NCI-H1048 (cell line): ENCODE results near the gene C17orf113.
"Not testable (repeated sequence)": the region's sequence is repeated elsewhere in the genome, so short reads cannot be mapped to it uniquely, and the experiment has no call there.

Experiments used
- DNase-seq: peaks from one replicate; lab custom pipeline; 2025; lab: John Stamatoyannopoulos, UW

C17orf113 gene

DNA sequence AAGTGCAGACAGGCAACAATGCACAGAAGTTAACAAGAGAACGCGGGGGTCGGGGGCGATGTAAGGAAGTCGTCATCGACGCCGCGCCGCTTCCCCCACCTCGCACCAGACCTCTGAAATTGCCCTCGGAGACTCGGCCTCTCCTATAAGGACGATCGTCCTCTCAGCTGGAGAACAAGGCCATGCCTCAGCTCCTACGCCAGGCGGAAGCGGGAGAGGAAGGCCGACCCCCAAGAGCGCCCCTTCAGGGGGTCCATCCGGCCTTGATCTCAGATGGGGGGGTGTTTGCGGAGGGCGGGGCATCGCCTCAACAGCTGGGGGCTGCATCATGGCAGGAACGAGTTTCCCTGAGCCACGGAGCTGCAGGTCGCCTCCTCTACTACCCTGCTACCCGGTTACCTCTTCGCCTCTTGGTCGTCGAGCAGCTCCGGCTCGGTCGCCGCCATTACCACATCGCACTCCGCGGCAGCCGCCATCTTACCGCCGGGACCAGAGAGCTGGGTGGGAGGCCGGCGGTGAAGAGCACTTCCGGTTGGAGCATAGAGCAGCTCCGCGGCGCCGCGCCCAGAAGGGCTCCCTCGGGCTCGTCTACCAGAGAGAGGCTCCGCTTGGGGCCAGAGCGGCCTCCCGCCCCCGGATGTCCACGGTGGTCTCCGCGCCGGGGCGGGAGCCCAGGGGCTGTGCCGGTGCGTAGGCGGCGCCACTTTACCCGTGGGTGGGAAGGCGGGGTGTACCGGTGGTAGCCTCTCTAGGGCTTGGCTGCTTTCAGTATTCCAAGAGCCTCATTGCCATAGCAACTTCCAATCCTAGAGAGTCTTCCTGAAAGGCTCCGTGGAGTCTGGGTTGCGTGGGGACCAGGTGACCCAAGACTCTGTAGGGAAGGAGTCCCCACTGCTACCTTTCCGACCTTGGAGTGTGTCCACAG, 33.2 kb downstream of the C17orf113 start, which contains the start of gene DNAJC7:
TSS of gene DNAJC7 (minus strand) at position 499 of the 925 bp plus-strand sequence. CDS start at position 476, 23 bp downstream.
- DNase-seq = peak; percentile 86

DNA sequence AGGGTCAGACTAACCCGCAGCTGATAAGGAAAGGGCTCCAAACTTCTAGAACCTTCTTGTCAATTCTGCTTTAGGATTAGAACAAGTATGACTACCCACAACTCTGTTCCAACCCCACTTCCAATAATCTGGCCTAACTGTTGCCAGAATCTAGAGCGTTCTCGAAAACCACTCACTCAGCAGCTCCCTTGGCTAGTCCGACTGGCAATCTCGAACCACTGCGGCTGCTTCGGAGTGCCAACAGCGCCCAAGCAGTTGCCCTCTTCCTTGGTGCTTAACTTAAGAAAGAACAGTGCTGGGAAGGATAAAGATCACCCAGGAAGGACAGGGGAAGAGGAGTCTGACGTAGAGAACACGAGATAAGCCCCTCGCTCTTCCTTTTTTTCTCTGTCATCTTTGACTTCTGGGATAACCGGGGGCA, 34.0 kb downstream of the C17orf113 start:
- no peak for DNase-seq

DNA sequence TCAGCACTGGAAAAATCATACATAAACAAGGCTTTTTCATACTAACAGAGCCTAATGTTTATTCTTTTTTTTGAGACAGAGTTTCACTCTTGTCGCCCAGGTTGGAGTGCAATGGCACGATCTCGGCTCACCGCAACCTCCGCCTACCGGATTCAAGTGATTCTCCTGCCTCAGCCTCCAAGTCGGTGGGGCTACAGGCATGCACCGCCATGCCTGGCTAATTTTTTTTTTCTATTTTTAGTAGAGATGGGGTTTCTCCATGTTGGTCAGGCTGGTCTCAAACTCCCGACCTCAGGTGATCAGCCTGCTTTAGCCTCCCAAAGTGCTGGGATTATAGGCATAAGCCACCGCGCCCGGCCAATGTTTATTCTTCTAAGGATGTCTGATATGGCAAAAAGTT, 36.7 kb downstream of the C17orf113 start:
- not testable (repeated sequence) for DNase-seq

DNA sequence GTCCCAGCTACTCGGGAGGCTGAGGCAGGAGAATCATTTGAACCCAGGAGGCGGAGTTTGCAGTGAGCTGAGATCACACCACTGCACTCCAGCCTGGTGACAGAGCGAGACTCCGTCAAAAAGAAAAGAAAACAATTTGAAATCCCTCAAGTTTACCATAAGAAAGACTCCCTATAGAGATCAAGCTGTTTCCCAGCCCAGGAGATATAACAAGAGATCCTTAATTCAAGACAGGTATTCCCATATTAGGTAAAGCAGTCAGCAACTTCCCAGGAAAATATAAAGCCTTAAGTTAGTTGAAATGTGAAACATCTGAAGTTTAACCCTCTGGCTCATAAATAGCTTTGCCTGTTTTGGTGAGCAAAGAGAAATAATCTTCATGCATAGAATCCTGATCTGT, 38.0 kb downstream of the C17orf113 start:
- DNase-seq = not testable (repeated sequence)

DNA sequence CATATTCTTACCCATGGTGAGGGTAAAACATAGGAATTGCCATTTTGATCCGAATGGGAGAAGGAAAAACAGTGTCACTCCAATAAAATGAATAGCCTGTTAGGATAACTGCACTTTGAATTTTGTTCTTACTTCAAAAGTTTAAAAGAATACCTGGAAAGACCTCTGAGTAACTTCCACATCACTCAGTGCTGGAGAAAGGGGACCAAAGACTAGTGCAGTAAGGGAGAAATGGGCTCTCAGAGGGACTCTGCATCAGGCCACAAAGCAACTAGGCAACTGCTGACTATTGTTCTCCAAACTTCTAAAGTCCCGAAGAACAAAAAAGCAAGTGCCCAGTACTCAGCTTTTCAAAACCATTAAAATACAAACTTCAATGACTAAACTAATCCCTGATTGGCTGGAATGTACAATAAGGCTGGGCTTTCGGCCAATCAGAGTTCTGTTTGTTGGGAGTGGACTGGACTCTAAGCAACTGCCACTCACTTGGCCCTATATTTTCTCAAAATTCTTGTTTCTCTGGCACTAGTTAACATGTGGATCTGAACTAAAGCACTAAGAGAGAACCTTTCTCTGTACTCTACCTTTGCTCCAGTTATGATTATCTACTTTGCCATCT, 39.4 kb downstream of the C17orf113 start:
- no peak for DNase-seq

DNA sequence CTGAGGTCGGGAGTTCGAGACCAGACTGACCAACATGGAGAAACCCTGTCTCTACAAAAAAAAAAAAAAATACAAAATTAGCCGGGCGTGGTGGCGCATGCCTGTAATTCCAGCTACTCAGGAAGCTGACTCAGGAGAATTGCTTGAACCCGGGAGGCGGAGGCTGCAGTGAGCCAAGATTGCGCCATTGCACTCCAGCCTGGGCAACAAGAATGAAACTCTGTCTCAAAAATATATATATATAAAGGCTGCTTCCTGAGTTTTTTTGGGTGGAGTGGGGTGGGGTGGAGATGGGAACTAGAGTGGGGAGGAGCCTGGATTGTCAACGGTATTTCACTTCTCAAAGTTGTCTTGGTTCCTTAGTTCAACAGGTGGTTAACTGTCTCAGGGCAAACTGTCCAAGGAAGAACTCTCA, 40.1 kb downstream of the C17orf113 start:
- not testable (repeated sequence) for DNase-seq

DNA sequence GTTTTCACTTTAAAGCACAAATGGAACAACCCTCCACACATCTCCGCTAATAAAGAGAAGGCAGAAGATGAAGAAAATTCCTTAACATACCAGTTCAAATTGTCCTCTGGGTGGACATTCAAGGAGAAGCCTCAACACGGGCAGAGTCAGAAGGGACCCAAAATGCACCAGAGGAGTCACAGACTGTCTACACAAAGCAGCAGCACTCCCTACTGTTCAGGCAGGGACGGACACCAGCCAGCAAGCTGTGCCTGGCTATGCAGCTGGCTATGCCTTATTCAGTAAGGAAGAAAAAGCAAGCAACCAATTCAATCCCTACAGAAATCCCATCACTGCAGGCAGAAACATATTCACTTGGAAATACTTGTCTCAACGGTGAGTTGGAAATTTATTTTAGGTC, 41.2 kb downstream of the C17orf113 start:
- DNase-seq = no peak

DNA sequence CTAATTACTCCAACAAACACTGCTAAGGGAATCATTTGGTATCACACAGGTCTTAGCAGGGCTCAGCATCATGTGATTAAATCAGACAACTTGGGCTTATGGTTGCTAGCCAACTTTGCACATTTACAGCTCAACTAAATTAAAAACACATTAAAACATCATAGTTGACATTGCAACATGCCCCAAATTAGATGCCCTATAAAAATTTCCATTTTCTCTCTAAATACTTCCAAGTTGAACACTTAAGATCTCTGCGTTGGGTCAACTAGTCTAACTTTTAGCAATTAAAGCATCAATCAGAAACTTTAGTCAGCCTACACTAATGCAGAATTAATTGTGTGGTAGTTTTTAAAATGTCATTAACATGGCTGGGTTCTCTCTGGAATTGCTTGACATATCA, 45.2 kb downstream of the C17orf113 start:
- DNase-seq = no peak

DNA sequence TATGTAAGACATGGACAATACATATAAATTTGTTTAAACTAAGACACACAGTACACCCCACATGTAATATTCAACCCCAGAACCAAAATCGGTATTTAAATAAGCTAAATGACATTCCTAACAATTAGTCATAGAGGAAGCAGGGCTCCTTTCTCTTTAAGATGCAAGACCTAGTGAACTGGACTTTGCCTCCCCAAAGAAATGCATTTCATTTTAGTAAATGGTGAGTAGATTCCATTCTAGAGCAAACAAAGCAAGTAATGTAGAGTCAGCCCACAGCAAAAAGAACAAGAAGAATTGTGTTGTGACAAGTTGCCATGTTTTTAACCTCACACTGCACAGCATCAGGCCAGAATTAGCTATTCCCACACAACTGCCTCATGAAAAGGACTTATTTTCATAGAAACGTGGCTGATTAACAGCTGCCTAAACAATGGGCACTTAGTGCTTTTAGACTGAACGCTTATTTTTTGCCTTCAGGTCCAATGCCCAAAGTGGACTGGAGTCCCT, 47.6 kb downstream of the C17orf113 start:
- no peak for DNase-seq

DNA sequence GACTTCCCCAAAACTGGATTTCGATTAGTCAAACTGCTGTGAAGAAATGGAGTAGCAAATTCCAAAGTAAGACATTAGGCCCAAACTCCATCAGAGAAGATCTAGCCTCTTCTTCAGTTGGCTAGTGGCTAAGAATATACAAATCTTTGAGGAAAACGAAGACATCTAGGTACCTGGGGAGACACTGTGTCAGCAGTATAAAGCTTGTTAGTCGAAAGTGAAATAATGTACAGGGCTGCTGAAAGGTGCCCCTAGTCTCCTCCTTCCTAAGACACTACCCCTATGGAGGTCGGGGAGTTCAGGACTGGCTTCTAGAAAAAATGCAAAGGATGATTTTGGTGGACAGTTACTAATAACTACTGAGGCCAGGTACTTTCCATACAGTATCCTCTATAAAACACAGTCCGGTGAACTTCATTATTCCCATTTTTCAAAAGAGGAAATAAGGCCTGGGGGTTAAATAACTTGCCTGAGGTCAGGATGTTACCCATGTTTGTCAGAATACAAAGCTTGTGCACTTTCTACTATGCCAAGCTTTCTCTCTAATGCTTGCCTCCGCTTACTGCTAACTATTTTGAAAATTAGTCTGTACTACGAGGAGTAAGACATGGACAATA, 48.1 kb downstream of the C17orf113 start:
- DNase-seq = no peak

DNA sequence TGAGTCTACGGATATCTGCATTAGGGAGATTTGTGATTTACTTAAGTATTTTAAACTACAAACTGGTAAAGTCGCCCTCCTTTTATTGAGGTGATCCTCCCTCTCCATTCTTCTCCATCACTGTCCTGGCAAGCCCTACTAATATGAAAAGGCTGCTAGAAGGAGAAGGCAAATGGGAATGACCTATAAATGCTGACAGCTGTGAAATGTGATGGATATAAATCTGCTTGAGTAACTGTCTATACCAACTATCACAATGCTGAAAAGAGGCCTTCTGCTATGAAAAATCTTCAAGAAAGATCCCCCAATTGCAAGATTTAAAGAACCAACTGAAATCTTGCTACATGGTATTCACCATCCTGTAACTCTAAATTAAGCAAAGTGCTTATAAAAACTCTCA, 48.7 kb downstream of the C17orf113 start:
- no peak for DNase-seq

DNA sequence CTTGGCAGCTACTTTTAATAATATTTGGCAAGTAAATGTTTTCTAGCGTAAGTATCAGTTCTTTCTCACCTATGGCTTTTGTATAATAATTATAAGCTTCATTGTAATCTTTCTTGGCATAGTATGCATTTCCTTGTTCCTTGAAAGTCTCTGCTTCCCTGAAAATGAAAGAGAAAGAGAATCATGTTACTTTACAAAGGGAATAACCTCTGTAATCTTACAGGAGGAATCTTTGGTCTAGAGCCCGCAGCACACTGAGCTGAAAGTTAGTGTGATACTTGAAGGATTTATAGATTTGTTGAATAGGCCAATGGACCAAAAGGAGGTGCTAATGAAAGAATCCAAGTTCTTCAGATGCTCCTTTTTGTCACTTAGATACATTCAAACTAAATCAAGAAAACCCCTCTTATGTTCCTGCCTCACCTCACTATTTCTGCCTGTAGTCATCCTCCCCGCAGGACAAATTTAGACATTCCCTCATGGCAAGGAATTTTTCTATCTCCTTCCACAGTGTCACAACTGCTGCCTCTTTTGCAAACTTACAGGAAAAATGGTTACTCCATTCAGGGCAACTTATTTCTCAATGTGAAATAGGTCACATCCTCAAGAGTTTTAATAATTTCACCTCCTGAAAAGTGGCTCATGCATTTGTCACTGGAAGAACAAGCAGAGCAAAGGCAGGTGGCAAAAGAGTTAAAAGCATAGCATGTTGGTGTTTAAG, 49.8 kb downstream of the C17orf113 start:
- no peak for DNase-seq

DNA sequence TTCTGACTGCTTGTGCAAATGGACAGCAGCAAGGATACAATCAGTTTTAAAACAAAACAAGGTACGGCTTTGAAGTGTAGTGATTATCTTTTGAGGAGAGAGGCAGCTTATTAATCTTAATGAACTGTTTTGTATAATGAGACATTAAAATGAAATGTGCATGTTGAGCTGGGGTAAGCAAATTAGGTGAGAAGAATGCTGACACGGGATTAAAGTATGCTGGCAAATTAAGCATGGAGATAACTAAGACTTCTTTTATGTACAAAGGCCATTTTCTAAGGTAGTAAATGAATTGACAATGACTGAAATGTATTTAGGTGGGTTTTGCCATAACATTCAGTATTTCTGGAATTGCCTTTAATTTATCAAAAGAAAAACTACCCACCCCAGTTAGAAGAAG, 51.9 kb downstream of the C17orf113 start:
- no peak for DNase-seq

DNA sequence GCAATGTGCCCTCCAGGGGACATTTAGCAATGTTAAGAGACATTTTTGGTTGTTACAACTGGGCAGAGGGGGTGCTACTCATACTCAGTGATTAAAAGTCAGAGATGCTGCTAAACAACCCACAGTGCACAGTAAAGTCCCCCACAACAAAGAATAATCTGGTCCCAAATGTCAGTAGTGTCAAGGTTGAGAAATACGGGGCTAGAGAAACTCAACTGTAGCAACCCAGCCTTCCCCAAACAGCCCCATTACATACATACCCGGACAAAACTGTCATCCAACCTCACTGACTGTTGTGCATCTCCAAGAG, 53.6 kb downstream of the C17orf113 start:
- no peak for DNase-seq

DNA sequence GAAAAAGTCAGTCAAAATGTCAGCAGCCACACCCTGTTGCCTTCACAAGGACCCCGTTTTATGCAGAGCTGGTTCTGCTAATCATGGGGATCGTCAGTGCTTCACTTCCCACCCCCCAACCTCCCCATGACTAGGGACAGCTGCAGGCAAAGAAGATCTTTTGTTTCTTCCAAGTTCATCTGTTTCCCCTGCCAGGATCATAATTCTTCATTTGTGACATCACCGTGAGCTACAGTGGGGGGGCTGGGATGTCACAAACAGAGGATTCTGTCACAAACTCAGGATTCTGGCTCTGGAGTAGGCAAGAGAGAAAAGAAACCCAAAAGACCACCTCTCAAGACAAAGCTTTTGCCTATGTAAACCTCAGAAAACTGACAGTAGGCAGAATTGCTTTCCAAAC, 57.8 kb downstream of the C17orf113 start:
- DNase-seq = no peak

DNA sequence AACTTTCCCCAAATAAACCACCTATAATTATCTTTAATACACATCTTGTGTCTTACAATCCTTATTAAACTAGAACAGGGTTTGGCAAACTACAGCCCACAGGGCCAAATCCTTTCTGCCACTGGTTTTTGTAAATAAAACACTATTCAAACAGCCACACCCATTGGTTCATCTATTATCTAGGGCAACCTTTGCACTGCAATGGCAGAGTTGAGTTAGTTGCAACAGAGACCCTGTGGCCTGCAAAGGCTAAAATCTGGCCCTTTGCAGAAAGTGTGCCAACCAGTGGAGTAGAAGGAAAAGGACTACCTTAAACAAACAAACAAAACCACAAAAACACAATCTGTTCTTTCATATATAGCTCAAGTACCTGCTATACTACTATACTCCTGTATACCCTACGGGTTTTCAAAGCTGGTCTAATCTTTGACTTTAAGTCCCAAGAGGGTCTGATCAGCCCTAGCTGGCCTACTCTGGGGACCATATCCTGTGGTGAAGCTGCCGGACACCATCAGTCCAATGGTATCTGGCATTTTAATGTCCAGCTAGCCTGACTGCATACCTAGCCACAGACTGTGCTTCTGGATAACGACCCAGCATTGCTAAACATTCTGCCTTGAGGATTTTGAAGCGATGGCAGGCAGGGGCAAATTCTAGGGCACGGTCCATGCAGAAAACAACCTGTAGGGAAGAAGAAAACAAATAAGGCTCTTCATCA, 60.5 kb downstream of the C17orf113 start:
- DNase-seq = no peak

DNA sequence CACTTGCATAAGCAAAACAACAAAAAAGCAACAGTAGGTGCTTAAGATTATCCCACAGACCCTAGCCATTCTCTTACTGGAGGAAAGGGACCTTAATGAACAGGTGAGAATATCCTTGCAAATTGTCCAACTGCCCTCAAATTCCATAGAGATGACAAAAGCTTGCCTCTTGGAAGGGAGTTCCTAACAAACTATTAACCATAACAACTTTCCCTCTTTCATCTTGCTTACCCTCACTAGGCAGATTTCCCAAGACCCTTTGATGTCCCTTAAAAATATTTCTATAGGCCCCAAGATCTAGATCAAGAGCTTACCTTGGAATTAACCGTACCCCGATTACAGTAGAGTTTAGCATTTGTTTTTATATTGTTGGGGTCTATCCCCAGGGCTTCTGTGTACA, 62.0 kb downstream of the C17orf113 start:
- DNase-seq = no peak
